LoVo (cell line): ENCODE measurements around the gene UPF3B.
"Not testable (repeated sequence)": the region's sequence is repeated elsewhere in the genome, so short reads cannot be mapped to it uniquely, and the experiment has no call there.

Experiments used
- DNase-seq: peaks from one replicate; pipeline ENCODE4 v3.0.0-alpha.2; 2016; ENCODE audit warnings: low spot score

The UPF3B gene

GRCh38 chrX:119826399-119826959, 26.3 kb downstream of the UPF3B start:
- no peak for DNase-seq

- DNase-seq, result not testable (repeated sequence)
Observed at GRCh38 chrX:119824221-119824620, 28.5 kb downstream of the UPF3B start.

- DNase-seq, result not testable (repeated sequence)
Observed at GRCh38 chrX:119821703-119822102, 31.1 kb downstream of the UPF3B start.

- no peak for DNase-seq
Observed at GRCh38 chrX:119817130-119817690, 35.6 kb downstream of the UPF3B start.

- DNase-seq, result no peak
Observed at GRCh38 chrX:119816300-119816699, 36.5 kb downstream of the UPF3B start.

- DNase-seq, result no peak
Observed at GRCh38 chrX:119809185-119809666, 43.5 kb downstream of the UPF3B start.

- DNase-seq, result not testable (repeated sequence)
Observed at GRCh38 chrX:119808461-119808860, 44.3 kb downstream of the UPF3B start.

GRCh38 chrX:119802546-119802945, 50.2 kb downstream of the UPF3B start:
- DNase-seq, result no peak

GRCh38 chrX:119801253-119802221, 51.2 kb downstream of the UPF3B start:
- DNase-seq, result no peak

- DNase-seq, result peak; percentile 82
Observed at GRCh38 chrX:119791437-119792231, 61.1 kb downstream of the UPF3B start, which contains the start of gene RPL39. Gene RPL39 (minus strand): TSS chrX:119791630. CDS start chrX:119791576, 54 bp downstream.

- no peak for DNase-seq
Observed at GRCh38 chrX:119790977-119791436, 61.8 kb downstream of the UPF3B start.

- peak; percentile 19 for DNase-seq
Observed at GRCh38 chrX:119784747-119785446, 67.9 kb downstream of the UPF3B start.
